Activated CD4-positive, CD25-positive, alpha-beta regulatory T cell treated with anti-CD3 and anti-CD28 coated beads, Interleukin-2, amount 50 U/mL, for 24 hours (primary cell): Measurements from ENCODE around the gene TACC2.
A peak's percentile ranks its signal among the peaks of the same experiment; 100 is the strongest.

Experiments
- ATAC-seq, 2 donors: fragments of 150-1000 bp; cut with Tn5 transposase; one replicate each; pipeline ENCODE4 v1.10.0; 2021; ENCODE audit warnings: mild to moderate bottlenecking in 1 of 2, moderate library complexity in 1 of 2

The TACC2 gene

GRCh38 chr10:122254831-122255230, 265.9 kb downstream of the TACC2 start:
- ATAC-seq: no peak

DNA sequence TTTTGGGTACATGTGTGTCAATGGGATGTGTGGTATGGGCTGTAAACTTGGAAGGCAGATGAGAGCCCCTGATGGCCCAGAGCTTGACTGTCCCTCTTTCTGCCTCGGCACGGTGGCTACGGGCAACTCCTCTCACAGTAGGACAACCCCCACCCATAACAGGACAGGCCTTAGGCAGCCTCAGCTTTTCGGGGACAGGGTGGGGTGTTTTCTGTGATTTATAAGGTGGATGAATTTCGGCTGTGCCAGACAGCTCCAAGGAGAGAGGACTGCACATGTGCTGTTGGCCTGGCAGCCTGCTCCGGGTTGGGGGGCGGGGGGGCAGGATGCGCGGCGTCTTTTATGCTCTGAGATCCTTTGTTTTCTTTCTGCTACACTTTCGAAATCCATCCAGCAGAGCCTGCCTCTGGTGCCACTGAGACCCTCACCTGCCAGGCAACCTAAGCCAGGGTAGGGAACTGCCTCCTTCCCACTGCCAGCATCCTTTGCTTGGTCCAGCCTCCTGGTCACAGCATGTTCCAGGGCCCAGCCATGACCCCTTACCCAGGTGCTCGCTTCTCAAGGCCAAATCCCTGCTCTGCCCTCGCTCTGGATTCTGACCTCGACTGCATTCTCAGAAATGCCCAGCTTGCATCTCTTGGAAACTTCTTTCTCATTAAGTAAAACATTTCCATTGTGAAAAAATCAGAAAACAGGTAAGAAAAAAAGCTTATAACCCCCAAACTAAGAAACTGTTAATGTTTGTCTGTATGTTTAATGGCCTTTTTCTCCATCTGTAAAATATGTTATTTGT, 266.7 kb downstream of the TACC2 start:
- no peak for ATAC-seq

- no peak for ATAC-seq
Measured at GRCh38 chr10:122257041-122257440, 268.1 kb downstream of the TACC2 start.

DNA sequence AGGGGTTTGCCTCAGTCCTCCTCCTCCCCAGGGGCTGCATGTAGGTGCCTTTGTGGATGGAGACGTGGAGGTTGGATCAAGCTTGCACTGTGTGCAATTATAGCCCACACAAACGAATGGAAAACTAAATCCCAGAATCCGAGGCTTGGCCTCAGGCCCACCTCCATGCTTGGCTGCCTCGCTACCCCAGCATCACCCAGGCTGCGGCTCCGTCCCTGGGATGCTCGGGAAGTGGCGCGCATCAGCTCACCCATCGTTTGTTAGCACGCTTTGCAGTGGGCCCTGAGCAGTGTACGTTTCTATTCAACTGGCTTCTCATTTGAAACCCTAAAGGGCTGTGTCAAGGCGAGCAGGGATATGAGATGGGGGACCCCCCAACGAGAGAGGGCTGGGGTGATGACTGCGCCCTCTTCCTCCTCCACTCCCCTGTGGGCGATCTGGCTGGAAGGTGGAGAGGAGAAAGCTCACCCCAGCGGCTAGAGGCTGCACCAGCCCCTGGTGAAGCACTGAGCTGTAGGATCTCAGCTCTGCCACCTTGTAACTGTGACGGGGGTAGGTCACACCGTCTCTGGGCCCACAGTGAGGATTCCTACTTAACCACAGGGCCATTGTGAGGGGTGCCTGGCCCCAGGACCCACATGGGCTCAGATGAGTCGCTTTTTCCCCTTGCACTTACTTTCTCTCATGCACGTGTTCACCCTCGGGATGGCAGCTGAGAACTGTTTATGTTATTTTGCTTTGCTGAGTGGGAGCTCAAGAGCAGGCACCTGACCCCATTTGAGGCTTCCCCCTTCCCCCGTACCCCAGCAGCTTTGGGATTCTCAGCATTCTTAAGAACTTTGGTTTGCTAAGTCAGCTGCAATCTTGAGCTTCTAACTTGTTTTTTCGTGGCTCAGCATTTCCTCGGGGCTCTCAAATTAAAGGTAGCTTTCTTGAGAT, 269.4 kb downstream of the TACC2 start:
- no peak for ATAC-seq

DNA sequence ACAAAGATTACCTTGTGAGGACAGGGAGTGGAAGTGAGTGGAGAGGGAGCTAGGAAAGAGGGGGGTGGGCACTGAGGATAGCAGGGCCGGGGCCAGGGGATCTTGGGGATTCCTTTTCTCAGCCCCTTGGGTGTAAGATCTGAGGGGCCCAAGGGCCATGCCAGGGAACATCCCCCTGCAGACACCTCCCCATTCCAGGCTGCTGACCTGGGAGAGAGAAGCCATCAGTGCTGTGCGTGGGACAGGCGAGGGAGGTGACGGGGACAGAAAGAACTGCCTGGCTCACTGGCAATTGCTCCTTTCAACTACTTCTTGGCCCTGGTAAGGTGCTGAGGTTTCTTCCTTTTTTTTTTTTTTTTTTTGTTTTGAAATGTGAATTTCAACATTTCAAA, 270.1 kb downstream of the TACC2 start:
- no peak for ATAC-seq

GRCh38 chr10:122261584-122261983, 272.6 kb downstream of the TACC2 start:
- ATAC-seq: no peak

DNA sequence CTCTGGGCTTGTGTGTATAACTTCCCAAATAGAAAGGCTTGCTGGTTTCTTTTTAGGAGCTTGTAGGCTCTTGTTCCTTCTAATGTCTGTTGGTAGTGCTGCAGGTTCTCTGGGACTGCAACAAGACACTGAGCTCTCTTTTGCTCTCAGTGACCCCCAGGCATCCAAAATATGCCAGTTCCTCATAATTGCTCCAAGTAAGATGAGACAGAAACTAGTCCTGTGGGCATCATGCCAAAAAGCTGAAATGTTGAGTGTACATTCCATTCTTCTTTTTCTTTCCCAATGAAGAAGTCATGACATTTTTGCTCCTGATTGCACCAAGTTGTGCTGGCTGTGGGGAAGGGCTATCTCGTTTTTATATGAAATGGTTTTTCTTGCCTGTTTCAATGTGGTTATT, 275.0 kb downstream of the TACC2 start:
- no peak for ATAC-seq

- no peak for ATAC-seq
Measured at GRCh38 chr10:122264436-122264835, 275.5 kb downstream of the TACC2 start.

- no peak for ATAC-seq
Measured at GRCh38 chr10:122264931-122265330, 276.0 kb downstream of the TACC2 start.

- no peak for ATAC-seq
Measured at GRCh38 chr10:122265896-122266295, 276.9 kb downstream of the TACC2 start.

DNA sequence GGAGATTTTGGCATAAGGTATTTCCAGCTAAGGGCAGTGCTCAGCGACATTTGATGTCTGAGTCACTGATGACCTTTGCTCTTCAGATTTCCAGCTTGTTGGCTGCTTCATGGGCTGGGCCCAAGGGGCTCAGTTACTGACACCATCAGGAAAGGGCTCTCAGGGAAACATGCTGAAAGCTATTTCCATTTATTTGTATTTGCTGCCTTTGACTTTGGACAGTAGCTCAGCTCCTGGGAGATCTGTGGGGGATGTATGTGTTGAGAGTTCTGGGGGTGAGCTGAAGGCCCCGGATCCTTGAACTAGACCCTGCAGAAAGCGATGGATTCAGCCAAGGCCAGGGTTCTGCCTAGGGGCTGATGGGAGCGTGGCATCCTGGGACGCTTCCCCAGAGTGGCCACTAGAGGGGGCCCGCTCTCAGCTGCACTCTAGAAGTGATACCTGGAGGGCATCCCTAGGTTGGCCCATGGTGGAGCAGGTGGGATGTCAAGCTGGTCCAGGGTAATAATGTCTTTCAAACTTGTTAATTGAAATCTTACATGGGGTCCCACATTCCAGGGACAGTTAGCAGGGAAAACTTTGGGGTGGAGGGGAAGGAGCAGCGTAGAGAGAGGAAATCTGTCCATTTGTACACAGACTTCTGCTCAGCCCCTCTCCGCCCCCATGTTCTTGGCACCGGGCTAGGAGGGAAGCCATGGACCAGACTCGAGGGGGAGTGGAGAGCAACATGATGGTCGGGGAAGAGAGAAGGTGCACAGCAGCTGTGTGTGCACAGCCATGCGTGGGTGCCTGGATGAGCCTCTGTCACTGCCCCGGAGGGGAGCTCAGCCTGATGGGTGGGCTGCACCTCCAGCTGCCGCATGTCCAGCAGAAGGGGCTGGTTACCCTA, 279.1 kb downstream of the TACC2 start:
- ATAC-seq: peak; percentile 38 to 49

- no peak for ATAC-seq
Measured at GRCh38 chr10:122269059-122269687, 280.2 kb downstream of the TACC2 start.

DNA sequence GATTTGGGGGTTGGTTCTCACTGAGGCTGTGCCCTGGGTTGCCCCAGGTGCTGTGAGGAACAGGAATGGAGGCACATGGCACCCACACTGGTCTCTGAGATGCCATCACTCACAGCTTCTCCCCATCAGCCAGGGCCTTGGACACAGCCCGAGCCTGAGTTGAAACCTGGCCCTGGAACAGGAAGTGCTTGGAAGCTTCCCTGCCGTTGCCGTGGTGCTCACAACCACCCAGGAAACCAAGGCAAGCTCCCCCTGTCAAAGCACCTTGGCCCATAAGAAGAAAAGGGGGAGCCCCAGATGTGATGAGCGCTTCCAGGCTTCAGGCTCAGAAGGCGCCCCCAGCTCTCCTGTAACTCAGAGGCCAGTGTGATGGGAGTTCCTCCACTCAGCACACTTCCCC, 282.1 kb downstream of the TACC2 start, which contains the start of gene BTBD16:
TSS of gene BTBD16 (plus strand) at position 221 of the 400 bp plus-strand sequence. CDS start 3,786 bp downstream, outside the sequence.
- no peak for ATAC-seq

- ATAC-seq: no peak
Measured at GRCh38 chr10:122273966-122274545, 285.1 kb downstream of the TACC2 start.

DNA sequence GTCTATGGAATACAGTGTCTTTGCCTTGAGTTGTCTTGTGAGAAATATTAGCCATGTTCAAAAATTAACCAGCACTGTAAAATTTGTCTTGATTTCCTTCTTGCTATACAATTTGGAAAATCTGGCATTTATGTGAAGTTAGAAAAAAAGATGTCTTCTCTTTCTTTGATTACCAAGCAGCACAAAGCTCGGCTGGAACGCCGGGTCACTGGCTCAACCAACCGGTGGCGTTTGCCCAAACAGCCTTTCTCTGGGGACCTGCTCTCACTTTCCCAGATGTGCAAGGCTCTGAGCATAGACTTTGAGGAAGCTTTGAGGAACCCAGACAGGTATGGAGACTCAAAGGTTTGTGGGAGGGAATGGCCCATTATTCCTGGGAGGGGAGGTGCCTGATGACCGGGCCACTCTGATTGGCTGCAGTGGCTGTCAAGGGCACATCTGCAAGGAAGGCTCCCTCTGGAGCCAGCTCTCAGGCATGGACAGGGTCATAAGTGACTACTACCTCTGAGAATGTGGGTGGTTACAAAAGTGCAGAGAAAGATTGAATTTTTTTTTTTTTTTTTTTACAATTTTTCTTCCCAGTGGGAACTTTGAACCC, 287.7 kb downstream of the TACC2 start:
- ATAC-seq: no peak

DNA sequence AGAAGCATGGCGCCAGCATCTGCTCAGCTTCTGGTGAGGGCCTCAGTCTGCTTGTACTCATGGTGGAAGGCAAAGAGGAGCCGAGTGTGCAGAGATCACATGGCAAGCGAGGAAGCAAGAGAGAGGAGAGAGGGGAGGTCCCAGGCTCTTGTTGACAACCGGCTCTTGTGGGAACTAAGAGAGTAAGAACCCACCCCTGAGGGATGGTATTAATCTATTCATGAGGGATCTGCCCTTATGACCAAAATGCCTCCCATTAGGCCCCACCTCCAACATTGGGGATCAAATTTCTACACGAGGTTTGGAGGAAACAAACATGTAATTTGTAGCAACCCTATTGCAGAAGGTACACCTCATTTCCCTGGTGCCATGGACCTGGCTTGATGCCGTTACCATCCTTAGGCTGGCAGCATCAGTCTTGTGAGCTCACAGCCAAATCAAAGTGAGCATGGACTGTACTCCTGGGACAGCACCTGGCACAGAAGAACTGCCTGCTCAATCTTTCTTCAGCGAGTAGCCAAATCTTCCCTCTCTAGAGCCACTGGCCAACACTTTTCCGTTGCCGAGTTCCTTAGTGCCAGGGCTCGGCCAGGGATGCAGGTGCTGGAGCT, 288.7 kb downstream of the TACC2 start:
- no peak for ATAC-seq

GRCh38 chr10:122279725-122280141, 290.8 kb downstream of the TACC2 start:
- no peak for ATAC-seq

- no peak for ATAC-seq
Measured at GRCh38 chr10:122280156-122280555, 291.2 kb downstream of the TACC2 start.

- no peak for ATAC-seq
Measured at GRCh38 chr10:122281018-122281626, 292.2 kb downstream of the TACC2 start.

DNA sequence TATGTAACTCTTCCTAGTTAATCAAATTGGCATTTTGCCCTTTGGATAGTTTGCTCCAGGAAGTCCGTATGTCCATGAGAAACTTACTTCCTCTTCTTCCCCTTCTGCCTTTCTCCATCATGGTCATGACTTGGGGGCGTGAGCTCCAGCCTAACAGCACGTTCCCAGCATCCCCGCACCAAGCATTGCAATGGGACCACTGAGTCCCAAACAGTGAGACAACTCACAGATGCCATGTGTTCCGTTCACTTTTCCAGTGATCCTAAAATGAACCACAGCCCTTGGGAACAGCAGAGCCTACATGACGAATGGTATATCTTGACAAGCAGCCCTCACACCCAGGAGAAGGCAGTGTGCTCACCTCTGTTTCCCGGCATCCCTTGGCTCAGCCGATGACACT, 292.8 kb downstream of the TACC2 start:
- ATAC-seq: no peak
